Myocyte (in vitro differentiated cells): ENCODE measurements around the gene PLEKHM3. TPM values are rescaled to one million over a fixed set of nuclear protein-coding genes. Genes with fewer than 3 reads are reported as not detected.
A peak's percentile ranks its signal among the peaks of the same experiment; 100 is the strongest.

ENCODE experiments used
- DNase-seq: peaks from one replicate; pipeline ENCODE4 v3.0.0-alpha.2; 2012; ENCODE audit warnings: low read depth
- total RNA-seq: library from RNA; depleted of rRNA; stranded (reverse); fragments of >200 nt; gene quantifications from 2 replicates; pipeline ENCODE4 v1.2.3, GENCODE V29; 2014

The PLEKHM3 gene
- total RNA-seq, 1 donor from 2014 or later = 6.7 TPM

- peak; percentile 66 for DNase-seq
Observed at GRCh38 chr2:207892716-207893402, 132.5 kb downstream of the PLEKHM3 start.

- no peak for DNase-seq
Observed at GRCh38 chr2:207891086-207891844, 134.1 kb downstream of the PLEKHM3 start.

GRCh38 chr2:207887500-207887899, 137.8 kb downstream of the PLEKHM3 start:
- no peak for DNase-seq

- no peak for DNase-seq
Observed at GRCh38 chr2:207885010-207885409, 140.3 kb downstream of the PLEKHM3 start.

- DNase-seq = no peak
Observed at GRCh38 chr2:207884127-207884526, 141.2 kb downstream of the PLEKHM3 start.

GRCh38 chr2:207883002-207883780, 142.1 kb downstream of the PLEKHM3 start:
- no peak for DNase-seq

GRCh38 chr2:207881902-207882301, 143.4 kb downstream of the PLEKHM3 start:
- peak; percentile 66 for DNase-seq

- DNase-seq = peak; percentile 41
Observed at GRCh38 chr2:207879536-207879935, 145.8 kb downstream of the PLEKHM3 start.

GRCh38 chr2:207876842-207877535, 148.3 kb downstream of the PLEKHM3 start:
- DNase-seq = no peak

GRCh38 chr2:207875473-207876212, 149.7 kb downstream of the PLEKHM3 start:
- no peak for DNase-seq

- DNase-seq = no peak
Observed at GRCh38 chr2:207873794-207874193, 151.5 kb downstream of the PLEKHM3 start.

- no peak for DNase-seq
Observed at GRCh38 chr2:207871911-207872310, 153.4 kb downstream of the PLEKHM3 start.

GRCh38 chr2:207871506-207871905, 153.8 kb downstream of the PLEKHM3 start:
- no peak for DNase-seq

- DNase-seq = no peak
Observed at GRCh38 chr2:207870814-207871213, 154.5 kb downstream of the PLEKHM3 start.

GRCh38 chr2:207869784-207870778, 155.2 kb downstream of the PLEKHM3 start:
- peak; percentile 96 for DNase-seq

GRCh38 chr2:207868855-207869596, 156.3 kb downstream of the PLEKHM3 start:
- DNase-seq = peak; percentile 28

- DNase-seq = no peak
Observed at GRCh38 chr2:207867905-207868304, 157.4 kb downstream of the PLEKHM3 start.

- DNase-seq = peak; percentile 44
Observed at GRCh38 chr2:207867056-207867455, 158.3 kb downstream of the PLEKHM3 start.

GRCh38 chr2:207865210-207865609, 160.1 kb downstream of the PLEKHM3 start:
- DNase-seq = no peak
